ENCODE data around the gene NEUROD2. TPM values are rescaled to one million over a fixed set of nuclear protein-coding genes. Genes with fewer than 3 reads are reported as not detected.

The NEUROD2 gene
- total and polyA plus RNA-seq, 5 donors: not detected

- Histone ChIP-seq H3K27ac (ENCODE audit: low read length) (no peak overlapping the region), H3K4me3 (ENCODE audit: low read length) (no peak overlapping the region), H3K4me1 (ENCODE audit: control insufficient read depth, insufficient read depth, low read length) (no peaks in the 10 kb centered on the region), H3K9me3 (ENCODE audit: control insufficient read depth, low read length) (no peaks in the 10 kb centered on the region), H3K27me3 (ENCODE audit: control insufficient read depth, insufficient read depth) (no peaks in the 10 kb centered on the region)
- DNase-seq (no peak), ATAC-seq (no peak)
- intact Hi-C loops (cut with DNase I): no loop called here
- WGBS: 4% methylated on average over 28 of the region's 28 CpGs
Observed at GRCh38 chr17:39599665-39600231, 8.0 kb downstream of the NEUROD2 start.

DNA sequence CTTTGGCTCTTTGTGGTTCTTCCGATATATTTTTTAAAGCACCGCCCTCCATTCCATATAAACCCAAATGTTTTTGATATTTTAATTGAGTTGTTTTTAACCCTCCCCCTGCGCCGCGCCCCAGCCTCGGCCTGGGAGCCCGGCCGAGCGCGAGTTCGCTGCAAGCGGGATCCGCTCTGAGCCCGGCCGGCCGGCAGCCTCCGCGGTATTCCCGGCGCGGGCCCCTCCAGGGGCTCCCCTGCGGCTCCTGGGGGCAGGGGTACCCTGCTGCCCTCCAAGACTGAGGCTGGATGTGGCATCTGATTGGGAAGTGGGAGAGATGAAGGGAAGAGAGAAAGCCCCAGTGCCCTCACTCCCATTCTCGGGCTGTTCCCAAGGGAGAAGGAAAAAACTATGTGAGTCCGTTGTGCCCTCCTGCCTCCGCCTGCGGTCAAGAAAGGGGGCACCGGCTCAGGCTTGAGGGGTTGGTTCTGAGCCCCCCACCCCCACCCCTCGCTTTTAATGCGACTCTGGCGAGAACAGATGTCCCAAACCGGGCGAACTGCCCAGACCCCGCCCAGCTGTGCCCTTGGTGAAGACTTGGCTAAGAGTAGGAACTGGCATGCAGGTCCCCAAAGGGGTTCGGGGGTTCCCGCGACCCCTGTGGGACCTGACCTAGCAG lies 8.6 kb downstream of the NEUROD2 start:
- Histone ChIP-seq H3K27ac (ENCODE audit: low read length) (no peak overlapping the region), H3K4me1 (ENCODE audit: control insufficient read depth, insufficient read depth, low read length) (no peaks in the 10 kb centered on the region), H3K9me3 (ENCODE audit: control insufficient read depth, low read length) (no peaks in the 10 kb centered on the region), H3K27me3 (ENCODE audit: control insufficient read depth, insufficient read depth) (no peaks in the 10 kb centered on the region), H3K4me3 (ENCODE audit: low read length) (peak overlapping the region; percentile 18)
- 3% methylated on average over 36 of the region's 36 CpGs for WGBS
- DNase-seq (no peak), ATAC-seq (no peak)
- intact Hi-C loops (cut with DNase I): no loop called here

DNA sequence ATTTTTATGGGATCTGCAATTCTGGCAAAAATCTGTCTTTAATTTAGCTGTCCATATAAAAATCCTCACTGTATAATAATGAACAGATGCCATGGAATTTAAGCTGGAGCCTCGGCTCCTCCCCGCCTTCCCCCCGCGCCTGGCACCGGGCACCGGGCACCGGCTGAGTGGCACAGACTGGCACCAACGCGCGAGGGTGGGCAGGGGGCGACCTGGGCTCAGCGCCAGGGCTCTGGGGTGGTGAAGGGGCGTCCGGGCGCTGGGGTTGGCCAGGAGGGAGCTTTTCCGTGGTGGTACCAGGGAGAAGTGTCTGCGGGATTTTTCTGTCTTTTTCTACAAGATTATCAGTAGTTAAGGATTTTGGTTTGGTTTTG lies 9.1 kb downstream of the NEUROD2 start:
- Histone ChIP-seq H3K27me3 (ENCODE audit: control insufficient read depth, insufficient read depth) (no peaks in the 10 kb centered on the region), H3K4me1 (ENCODE audit: control insufficient read depth, insufficient read depth, low read length) (no peaks in the 10 kb centered on the region), H3K4me3 (ENCODE audit: low read length) (peak overlapping the region; percentile 18), H3K9me3 (ENCODE audit: control insufficient read depth, low read length) (no peaks in the 10 kb centered on the region), H3K27ac (ENCODE audit: low read length) (no peak overlapping the region)
- ATAC-seq (no peak), DNase-seq (no peak)
- WGBS: 4% methylated on average over 17 of the region's 17 CpGs
- intact Hi-C loops (cut with DNase I): no loop called here

GRCh38 chr17:39598047-39598481 lies 9.7 kb downstream of the NEUROD2 start:
- whole genome bisulfite sequencing: 10% methylated on average over 13 of the region's 13 CpGs

DNA sequence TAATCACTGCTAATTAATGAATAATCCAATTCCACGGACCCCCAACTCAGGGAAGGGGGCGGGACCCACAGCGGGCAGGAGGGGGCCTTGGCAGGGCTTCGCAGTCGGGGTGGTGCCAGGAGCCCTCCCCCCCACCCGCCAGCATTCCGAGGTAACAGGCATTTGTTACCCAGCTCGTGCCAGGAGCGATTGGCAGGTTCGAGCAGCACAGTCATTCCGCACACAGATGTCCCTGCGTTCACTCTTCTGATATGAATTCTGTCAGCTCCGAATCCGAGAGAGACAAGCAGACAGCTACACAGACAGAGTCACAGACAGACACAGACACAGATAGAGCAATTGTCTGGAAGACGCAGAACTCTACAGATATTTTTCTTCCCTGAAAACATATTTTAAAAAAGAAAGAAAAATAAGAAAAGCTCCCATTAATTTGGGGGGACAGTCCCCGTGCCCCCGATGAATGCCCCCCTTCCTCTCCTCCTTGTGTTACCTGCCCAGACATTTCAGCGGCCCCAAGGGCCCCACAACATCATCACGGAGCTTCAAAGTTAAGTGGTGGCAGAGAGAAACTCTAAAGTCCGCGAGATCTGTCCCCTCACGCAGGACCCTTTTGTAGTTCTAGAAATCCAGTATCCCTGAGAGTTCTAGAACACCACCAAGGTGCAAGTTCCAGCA lies 10.2 kb downstream of the NEUROD2 start:
- H3K4me3 ChIP-seq (ENCODE audit: low read length): no peak overlapping the region
- no peaks in the 10 kb centered on the region for H3K4me1 ChIP-seq (ENCODE audit: control insufficient read depth, insufficient read depth, low read length)
- WGBS: 7% methylated on average over 22 of the region's 22 CpGs
- H3K9me3 ChIP-seq (ENCODE audit: control insufficient read depth, low read length): no peaks in the 10 kb centered on the region
- intact Hi-C loops (cut with DNase I): no loop called here
- no peak overlapping the region for H3K27ac ChIP-seq (ENCODE audit: low read length)
- DNase-seq: no peak
- no peaks in the 10 kb centered on the region for H3K27me3 ChIP-seq (ENCODE audit: control insufficient read depth, insufficient read depth)
- no peak for ATAC-seq

More at GRCh38 chr17:39598047-39598481, 9.7 kb downstream of the NEUROD2 start:
- H3K4me3 ChIP-seq (ENCODE audit: low read length): no peak overlapping the region
- H3K9me3 ChIP-seq (ENCODE audit: control insufficient read depth, low read length): no peaks in the 10 kb centered on the region
- no peak for DNase-seq
- intact Hi-C loops (cut with DNase I): no loop called here
- no peaks in the 10 kb centered on the region for H3K27me3 ChIP-seq (ENCODE audit: control insufficient read depth, insufficient read depth)
- no peak for ATAC-seq
- H3K27ac ChIP-seq (ENCODE audit: low read length): no peak overlapping the region
- no peaks in the 10 kb centered on the region for H3K4me1 ChIP-seq (ENCODE audit: control insufficient read depth, insufficient read depth, low read length)

DNA sequence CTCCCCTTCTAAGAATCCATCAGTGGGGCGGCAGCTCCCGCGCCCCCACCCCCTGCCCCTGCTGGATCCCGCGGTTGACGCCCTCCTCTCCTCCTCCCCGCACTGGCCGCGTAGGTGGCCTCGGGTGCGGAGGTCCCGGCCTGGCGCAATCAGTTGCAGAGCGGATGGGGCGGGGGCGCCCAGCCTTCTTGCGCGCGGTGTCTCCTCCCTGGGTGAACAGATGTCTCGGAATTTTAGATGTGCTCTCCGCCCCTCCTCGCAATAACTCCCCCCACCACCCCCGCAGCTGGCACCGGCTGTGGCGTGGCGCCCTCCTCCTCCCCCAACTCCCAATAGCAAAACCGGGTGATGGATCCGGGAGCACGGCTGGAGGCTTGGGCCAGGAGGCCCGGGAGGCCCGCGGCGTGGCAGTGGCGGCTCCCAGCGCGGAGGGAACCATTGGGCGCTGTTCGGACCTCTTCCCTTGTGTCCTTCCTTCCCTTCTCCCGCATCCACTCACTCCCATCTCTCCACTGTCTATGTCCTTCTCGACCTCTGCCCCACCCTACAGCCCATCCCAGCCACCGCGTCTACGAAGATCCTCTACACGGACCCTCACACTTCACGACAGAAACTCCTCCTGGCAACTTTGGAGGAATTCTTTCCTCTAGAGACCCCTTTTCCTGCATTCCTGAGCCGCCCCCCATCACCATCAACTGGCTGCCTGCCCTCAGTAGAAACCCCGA lies 11.0 kb downstream of the NEUROD2 start:
- no peaks in the 10 kb centered on the region for H3K4me1 ChIP-seq (ENCODE audit: control insufficient read depth, insufficient read depth, low read length)
- no peak for DNase-seq
- no peaks in the 10 kb centered on the region for H3K27me3 ChIP-seq (ENCODE audit: control insufficient read depth, insufficient read depth)
- intact Hi-C loops (cut with DNase I): no loop called here
- WGBS: 3% methylated on average over 47 of the region's 47 CpGs
- H3K9me3 ChIP-seq (ENCODE audit: control insufficient read depth, low read length): no peaks in the 10 kb centered on the region
- H3K27ac ChIP-seq (ENCODE audit: low read length): no peak overlapping the region
- H3K4me3 ChIP-seq (ENCODE audit: low read length): no peak overlapping the region
- no peak for ATAC-seq

DNA sequence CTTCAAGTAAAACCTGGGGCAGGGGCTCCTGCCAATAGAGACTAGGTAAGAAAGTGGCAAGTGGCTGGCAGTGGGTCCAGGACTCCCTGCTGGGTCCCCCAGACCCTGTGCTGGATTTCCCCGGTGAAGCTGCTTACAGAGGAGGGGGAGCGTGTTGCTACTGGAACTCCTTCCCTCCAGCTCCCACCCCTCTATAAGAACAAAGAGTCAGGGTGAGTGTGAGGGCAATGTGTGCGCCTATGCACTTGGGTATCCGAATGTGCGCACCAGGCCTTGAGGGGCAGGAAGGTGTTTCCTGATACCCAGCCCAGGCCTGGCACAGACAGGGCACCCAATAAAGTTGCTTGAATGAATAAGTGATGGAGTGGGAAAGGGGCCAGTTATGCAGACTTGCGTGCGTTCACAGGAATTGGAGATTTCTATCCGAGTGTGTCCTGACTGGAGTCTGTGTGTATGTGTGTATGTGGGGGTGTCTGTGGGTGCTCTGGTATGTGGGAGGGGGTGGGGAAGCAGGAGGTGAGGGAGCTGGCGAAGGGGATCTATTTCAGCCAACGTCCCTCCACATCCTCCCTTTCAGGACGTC lies 11.7 kb downstream of the NEUROD2 start:
- H3K27ac ChIP-seq (ENCODE audit: low read length): no peak overlapping the region
- intact Hi-C loops (cut with DNase I): no loop called here
- H3K27me3 ChIP-seq (ENCODE audit: control insufficient read depth, insufficient read depth): no peaks in the 10 kb centered on the region
- H3K4me3 ChIP-seq (ENCODE audit: low read length): no peak overlapping the region
- ATAC-seq: no peak
- DNase-seq: no peak
- WGBS: 14% methylated on average over 11 of the region's 11 CpGs
- H3K4me1 ChIP-seq (ENCODE audit: control insufficient read depth, insufficient read depth, low read length): no peaks in the 10 kb centered on the region
- H3K9me3 ChIP-seq (ENCODE audit: control insufficient read depth, low read length): no peaks in the 10 kb centered on the region

DNA sequence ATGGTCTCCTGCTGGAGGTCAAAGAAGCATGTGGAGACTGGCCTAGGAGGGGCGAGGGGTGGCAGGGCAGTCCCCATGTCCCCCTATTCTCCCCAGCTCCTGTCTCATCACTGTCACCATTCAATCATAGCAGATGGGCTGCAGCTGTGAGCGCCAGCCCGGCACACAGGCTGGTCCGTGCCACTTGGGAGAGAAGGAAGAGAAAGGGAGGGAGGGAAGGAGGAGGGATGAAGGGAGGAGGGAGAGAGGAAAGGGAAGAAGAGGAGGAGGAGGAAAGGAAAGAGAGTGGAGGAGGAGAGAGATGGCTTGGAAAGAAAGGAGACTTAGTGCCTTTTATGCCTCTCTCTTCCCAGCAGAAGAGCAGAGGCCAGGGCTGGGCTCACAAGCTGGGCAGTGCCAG lies 12.4 kb downstream of the NEUROD2 start:
- no peak overlapping the region for H3K27ac ChIP-seq (ENCODE audit: low read length)
- H3K4me3 ChIP-seq (ENCODE audit: low read length): no peak overlapping the region
- H3K9me3 ChIP-seq (ENCODE audit: control insufficient read depth, low read length): no peaks in the 10 kb centered on the region
- intact Hi-C loops (cut with DNase I): no loop called here
- ATAC-seq (no peak), DNase-seq (no peak)
- WGBS: 18% methylated on average over 4 of the region's 4 CpGs
- H3K27me3 ChIP-seq (ENCODE audit: control insufficient read depth, insufficient read depth): no peaks in the 10 kb centered on the region
- no peaks in the 10 kb centered on the region for H3K4me1 ChIP-seq (ENCODE audit: control insufficient read depth, insufficient read depth, low read length)

- Histone ChIP-seq H3K4me3 (ENCODE audit: low read length) (no peak overlapping the region), H3K4me1 (ENCODE audit: control insufficient read depth, insufficient read depth, low read length) (no peaks in the 10 kb centered on the region), H3K27ac (ENCODE audit: low read length) (no peak overlapping the region), H3K27me3 (ENCODE audit: control insufficient read depth, insufficient read depth) (no peaks in the 10 kb centered on the region), H3K9me3 (ENCODE audit: control insufficient read depth, low read length) (no peaks in the 10 kb centered on the region)
- 93% methylated on average over 2 of the region's 2 CpGs for WGBS
- intact Hi-C loops (cut with DNase I): no loop called here
- ATAC-seq (no peak), DNase-seq (no peak)
Observed at GRCh38 chr17:39593371-39593770, 14.3 kb downstream of the NEUROD2 start.

DNA sequence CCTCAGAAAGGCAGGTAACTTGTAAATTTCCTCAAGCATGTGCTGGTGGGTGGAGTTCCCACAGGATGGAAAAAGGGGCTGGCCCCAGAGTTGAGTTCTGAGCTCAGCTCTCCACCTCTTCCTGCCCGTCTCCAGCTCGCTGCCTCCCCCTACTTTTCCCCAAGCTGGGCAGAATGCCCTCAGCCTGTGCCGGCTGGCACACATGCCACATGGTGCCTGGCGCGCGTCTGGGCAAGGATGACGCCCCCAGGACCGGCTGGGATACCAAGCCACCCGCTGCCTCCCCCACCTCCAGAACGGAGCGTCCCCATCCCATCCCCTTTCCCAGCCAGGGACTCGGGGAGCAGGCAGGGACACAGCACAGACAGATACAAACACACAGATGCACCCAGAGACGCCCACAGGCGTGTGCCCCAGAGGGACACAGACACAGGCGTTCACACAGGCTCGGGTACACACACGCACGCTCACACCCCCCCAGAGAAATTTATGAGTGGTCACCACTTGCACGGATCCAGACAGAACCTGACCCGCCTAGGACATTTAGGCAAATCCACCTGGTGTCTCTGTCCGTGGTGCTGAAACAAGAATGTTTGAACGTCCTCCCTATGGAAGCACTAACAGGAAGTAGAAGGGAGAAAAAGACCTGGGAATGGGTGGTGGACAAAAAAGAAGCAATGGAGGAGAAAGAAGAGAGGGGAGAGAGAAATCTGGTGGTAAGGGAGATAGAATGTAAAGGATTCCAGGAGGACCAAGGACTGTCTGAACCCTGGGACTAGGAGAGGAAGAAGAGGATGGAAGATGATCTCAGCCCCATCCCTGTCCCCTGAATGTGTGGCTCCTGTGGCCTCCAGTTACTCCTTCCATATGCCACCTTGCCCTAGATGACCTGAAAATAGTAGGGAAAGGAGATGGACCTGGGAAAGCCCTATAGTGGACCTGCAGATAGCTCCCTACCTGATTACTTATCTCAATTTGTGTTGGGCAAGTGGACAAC lies 15.5 kb downstream of the NEUROD2 start:
- Histone ChIP-seq H3K9me3 (ENCODE audit: control insufficient read depth, low read length) (no peaks in the 10 kb centered on the region), H3K4me1 (ENCODE audit: control insufficient read depth, insufficient read depth, low read length) (no peaks in the 10 kb centered on the region), H3K27ac (ENCODE audit: low read length) (no peak overlapping the region), H3K4me3 (ENCODE audit: low read length) (no peak overlapping the region), H3K27me3 (ENCODE audit: control insufficient read depth, insufficient read depth) (no peaks in the 10 kb centered on the region)
- ATAC-seq (peak; percentile 25 to 58), DNase-seq (no peak)
- intact Hi-C loops (cut with DNase I): no loop called here
- WGBS: 4% methylated on average over 22 of the region's 22 CpGs
